H1 (cell line): ENCODE results near the gene APLP1. TPM values are rescaled to one million over a fixed set of nuclear protein-coding genes. Genes with fewer than 3 reads are reported as not detected.

Source experiments
- CTCF ChIA-PET: fragments of 300-600 bp; sonication (Branson Sonifier 250); formaldehyde crosslinking; loops from one replicate; lab custom pipeline; 2021; ENCODE audit not compliant: partially characterized antibody; lab: Charles Lee
- POLR2A ChIA-PET: fragments of 300-600 bp; sonication (Branson Sonifier 250); formaldehyde crosslinking; loops from one replicate; lab custom pipeline; 2021; ENCODE audit warnings: inconsistent platforms; ENCODE audit not compliant: partially characterized antibody; lab: Charles Lee
- DNase-seq, 2 experiments: peaks; one replicate each; pipeline versions ENCODE4 v3.0.0 to v3.0.0-alpha.2; 2010 to 2022; ENCODE audit warnings: low spot score in 2 of 2, low read depth in 1 of 2, mixed read lengths in 1 of 2
- FAIRE-seq: peaks from 2 replicates; lab custom pipeline; 2011; peaks lifted over from hg19 to GRCh38; lab: Jason Lieb, UNC
- H2AFZ ChIP-seq: 2 replicates; pipeline ENCODE4 v1.8.1; 2012; ENCODE audit warnings: low read length, inconsistent platforms
- H2AK5ac ChIP-seq: 2 replicates; pipeline ENCODE4 v1.6.1; 2013; ENCODE audit warnings: low read depth, low read length
- H2BK120ac ChIP-seq: replicated peaks from 2 replicates; pipeline ENCODE3; 2013; ENCODE audit warnings: low read depth, low read length, inconsistent platforms
- H2BK12ac ChIP-seq: 2 replicates; pipeline ENCODE4 v1.6.1; 2013; ENCODE audit warnings: low read depth, low read length
- H2BK15ac ChIP-seq: 2 replicates; pipeline ENCODE4 v1.6.1; 2013; ENCODE audit warnings: low read length
- H2BK20ac ChIP-seq: 2 replicates; pipeline ENCODE4 v1.6.1; 2013; ENCODE audit warnings: low read length
- H2BK5ac ChIP-seq: 2 replicates; pipeline ENCODE4 v1.6.1; 2013; ENCODE audit warnings: low read depth, low read length
- H3K14ac ChIP-seq: 2 replicates; pipeline ENCODE4 v1.6.1; 2013; ENCODE audit warnings: inconsistent platforms; ENCODE audit not compliant: insufficient read length
- H3K18ac ChIP-seq: 2 replicates; pipeline ENCODE4 v1.6.1; 2013; ENCODE audit warnings: low read length; ENCODE audit errors: extremely low read depth
- H3K23ac ChIP-seq: 2 replicates; pipeline ENCODE4 v1.6.1; 2013; ENCODE audit warnings: inconsistent platforms; ENCODE audit not compliant: insufficient read length
- H3K23me2 ChIP-seq: 2 replicates; pipeline ENCODE4 v1.6.1; 2013; ENCODE audit warnings: low read depth, low read length
- H3K27ac ChIP-seq: 2 replicates; pipeline ENCODE4 v1.6.1; 2011; ENCODE audit warnings: low read depth, low read length, inconsistent platforms
- H3K27me3 ChIP-seq, 4 experiments: replicated peaks in 1 of 4; 1 replicate in 1 of 4; 2 replicates in 3 of 4; pipeline versions ENCODE4 v1.6.1 to v1.8.1; 2011 to 2013; ENCODE audit warnings: low read length in 3 of 4, mild to moderate bottlenecking in 3 of 4, inconsistent platforms in 2 of 4, mixed read lengths in 2 of 4, moderate library complexity in 1 of 4; ENCODE audit not compliant: control insufficient read depth in 3 of 4, insufficient read depth in 3 of 4; ENCODE audit errors: extremely low read depth in 1 of 4
- H3K36me3 ChIP-seq, 4 experiments: 2 replicates each; pipeline versions ENCODE4 v1.6.1 to v1.8.1; 2011 to 2013; ENCODE audit warnings: mild to moderate bottlenecking in 4 of 4, low read length in 3 of 4, moderate library complexity in 2 of 4, control low read depth in 1 of 4, inconsistent platforms in 1 of 4; ENCODE audit not compliant: insufficient read depth in 4 of 4, control insufficient read depth in 2 of 4
- H3K4ac ChIP-seq: replicated peaks from 2 replicates; pipeline ENCODE3; 2013; ENCODE audit warnings: low read length, low read depth, mixed read lengths, inconsistent platforms; ENCODE audit not compliant: insufficient read length
- H3K4me1 ChIP-seq, 4 experiments: replicated peaks in 1 of 4; 1 replicate in 1 of 4; 2 replicates in 3 of 4; pipeline versions ENCODE4 v1.6.1 to v1.8.1; 2011 to 2013; ENCODE audit warnings: low read length in 3 of 4, inconsistent platforms in 2 of 4, mixed read lengths in 1 of 4; ENCODE audit not compliant: insufficient read depth in 4 of 4, control insufficient read depth in 3 of 4
- H3K4me2 ChIP-seq, 2 experiments: 2 replicates each; pipeline versions ENCODE4 v1.6.1 to v1.8.1; 2011 to 2013; ENCODE audit warnings: low read depth in 2 of 2, low read length in 2 of 2, control low read depth in 1 of 2, inconsistent platforms in 1 of 2, mild to moderate bottlenecking in 1 of 2; ENCODE audit not compliant: insufficient read depth in 1 of 2
- H3K4me3 ChIP-seq, 4 experiments: fragments of 200-600, 300-600 bp in 1 of 4; sonication (generic), shearing (Covaris generic), sonication (Bioruptor Twin) in 1 of 4; 2 replicates each; pipeline versions ENCODE4 v1.5.1 to v1.8.1; 2011 to 2016; ENCODE audit warnings: low read length in 4 of 4, low read depth in 3 of 4, control low read depth in 2 of 4, inconsistent platforms in 2 of 4, mild to moderate bottlenecking in 2 of 4, mixed read lengths in 1 of 4, moderate library complexity in 1 of 4; ENCODE audit not compliant: insufficient read depth in 2 of 4; ENCODE audit errors: extremely low read depth in 1 of 4
- H3K56ac ChIP-seq: replicated peaks from 2 replicates; pipeline ENCODE3; 2013; ENCODE audit warnings: low read depth, mild to moderate bottlenecking, mixed read lengths, low read length, inconsistent platforms; ENCODE audit not compliant: insufficient read length
- H3K79me1 ChIP-seq: 2 replicates; pipeline ENCODE4 v1.6.1; 2013; ENCODE audit warnings: low read depth, low read length, control low read depth
- H3K79me2 ChIP-seq, 2 experiments: 2 replicates each; pipeline versions ENCODE4 v1.6.1 to v1.8.1; 2012 to 2013; ENCODE audit warnings: low read length in 2 of 2, mild to moderate bottlenecking in 2 of 2, inconsistent platforms in 1 of 2; ENCODE audit not compliant: insufficient read depth in 2 of 2, control insufficient read depth in 1 of 2
- H3K9ac ChIP-seq, 4 experiments: replicated peaks in 1 of 4; 1 replicate in 1 of 4; 2 replicates in 3 of 4; pipeline versions ENCODE4 v1.6.1 to v1.8.1; 2011 to 2013; ENCODE audit warnings: low read depth in 3 of 4, low read length in 3 of 4, control low read depth in 2 of 4, mild to moderate bottlenecking in 2 of 4, moderate library complexity in 2 of 4, inconsistent platforms in 1 of 4; ENCODE audit errors: extremely low read depth in 1 of 4
- H3K9me3 ChIP-seq, 2 experiments: 2 replicates each; pipeline versions ENCODE4 v1.6.1 to v1.8.1; 2012 to 2013; ENCODE audit warnings: mild to moderate bottlenecking in 2 of 2, moderate library complexity in 2 of 2, control low read depth in 1 of 2, inconsistent platforms in 1 of 2, low read depth in 1 of 2, low read length in 1 of 2, mixed read lengths in 1 of 2; ENCODE audit not compliant: insufficient read depth in 2 of 2
- H4K20me1 ChIP-seq, 2 experiments: replicated peaks in 1 of 2; 2 replicates each; pipeline versions ENCODE3 to v1.8.1; 2011 to 2013; ENCODE audit warnings: inconsistent platforms in 2 of 2, low read length in 2 of 2, mild to moderate bottlenecking in 1 of 2; ENCODE audit not compliant: insufficient read depth in 2 of 2, control insufficient read depth in 1 of 2
- H4K5ac ChIP-seq: 2 replicates; pipeline ENCODE4 v1.6.1; 2013; ENCODE audit warnings: low read length, low read depth, mixed read lengths, inconsistent platforms; ENCODE audit not compliant: insufficient read length
- H4K8ac ChIP-seq: 2 replicates; pipeline ENCODE4 v1.8.0; 2013; ENCODE audit warnings: mild to moderate bottlenecking, moderate library complexity, low read length, inconsistent platforms; ENCODE audit not compliant: insufficient read depth; ENCODE audit errors: extremely low read depth
- H4K91ac ChIP-seq: replicated peaks from 2 replicates; pipeline ENCODE3; 2013; ENCODE audit warnings: low read length, mixed read lengths, inconsistent platforms; ENCODE audit not compliant: insufficient read length
- BRCA1 ChIP-seq: IDR thresholded peaks from 2 replicates; pipeline ENCODE4 v1.6.1; 2012; ENCODE audit warnings: low read depth, low read length, improper control_type of control experiment
- SRF ChIP-seq: IDR thresholded peaks from 2 replicates; pipeline ENCODE4 v1.6.1; 2011; ENCODE audit warnings: mild to moderate bottlenecking, low read depth, low read length, moderate library complexity
- TCF12 ChIP-seq: IDR thresholded peaks from 2 replicates; pipeline ENCODE4 v1.6.1; 2011; ENCODE audit warnings: low read depth, mild to moderate bottlenecking, low read length
- USF2 ChIP-seq: IDR thresholded peaks from 2 replicates; pipeline ENCODE4 v1.6.1; 2011; ENCODE audit warnings: low read length, improper control_type of control experiment
- WGBS, 2 experiments: shearing (Covaris generic) in 1 of 2; methylation state at CpG; one replicate each; pipeline versions ENCODE4 v1.1.6 to v1.1.7; 2013 to 2015; ENCODE audit warnings: low lambda C conversion rate in 2 of 2, mixed read lengths in 2 of 2, inconsistent platforms in 1 of 2, low coverage in 1 of 2, missing lambda C conversion rate in 1 of 2; ENCODE audit not compliant: insufficient replicate concordance in 2 of 2, insufficient coverage in 1 of 2, insufficient read length in 1 of 2; ENCODE audit errors: extremely low coverage in 1 of 2, missing lambda C conversion rate in 1 of 2; 5-methylcytosine and 5-hydroxymethylcytosine counted together
- polyA plus RNA-seq, 7 experiments: library from polyadenylated mRNA; depleted of rRNA in 3 of 7; stranded (reverse) in 5 of 7; unstranded in 2 of 7; fragments of >200 nt in 5 of 7; fragments of 200-250 nt in 2 of 7; gene quantifications; 1 replicate in 5 of 7; 2 replicates in 1 of 7; 4 replicates in 1 of 7; pipeline versions ENCODE4 v1.2.1 to v1.2.3, GENCODE V29; 2011 to 2013; ENCODE audit warnings: missing spikeins in 2 of 7, mixed read lengths in 2 of 7
- total RNA-seq: library from RNA; stranded (reverse); fragmentation: NEBNext Ultra II Directional; extraction: Animal tissue kit (Norgen Biotek cat#: 25700); gene quantifications from 2 replicates; pipeline ENCODE4 v1.2.1, GENCODE V29; 2021

Gene APLP1
- total and polyA plus RNA-seq, 2 of the 8 experiments (the other 6 are each of a cell fraction or from before 2014, with no cell fraction given), result 19.9 to 22.0 TPM

- H3K4ac ChIP-seq, result no peak overlapping the region
- no peak overlapping the region for H4K5ac ChIP-seq
- H4K8ac ChIP-seq, result no peak overlapping the region
- H3K79me2 ChIP-seq, result no peaks in the 10 kb centered on the region
- H4K20me1 ChIP-seq, result peaks cover 0 to 6% of the 10 kb centered on the region in 2 experiments
- no peak overlapping the region for H4K91ac ChIP-seq
- H3K9me3 ChIP-seq, result no peaks in the 10 kb centered on the region
- H3K4me1 ChIP-seq, result no peaks in the 10 kb centered on the region
- H3K79me1 ChIP-seq, result no peaks in the 10 kb centered on the region
- TF ChIP-seq TCF12 (no peak), SRF (no peak), USF2 (no peak), BRCA1 (no peak)
- no peak overlapping the region for H3K14ac ChIP-seq
- no peak overlapping the region for H3K4me3 ChIP-seq
- no peak for DNase-seq
- no peak overlapping the region for H2AFZ ChIP-seq
- no peaks in the 10 kb centered on the region for H3K23me2 ChIP-seq
- POLR2A ChIA-PET, result interaction anchor here (1.1 to 1.2 kb wide), 2 partner anchors 8 to 280 kb away, joined by 3 to 4 read pairs; no protein-coding TSS in a partner anchor
- no peak for FAIRE-seq
- peaks cover 12 to 31% (median 22%) of the 10 kb centered on the region in 4 experiments for H3K36me3 ChIP-seq
- no peak overlapping the region for H3K23ac ChIP-seq
- no peak overlapping the region for H3K27ac ChIP-seq
- H2BK20ac ChIP-seq, result no peak overlapping the region
- 95% methylated on average over 9 of the region's 9 CpGs; no CpG with 5 or more reads in 1 of the 2 experiments for WGBS, 2 experiments
- no peak overlapping the region for H2BK5ac ChIP-seq
- no peaks in the 10 kb centered on the region for H3K27me3 ChIP-seq
- no peak overlapping the region for H3K18ac ChIP-seq
- no peak overlapping the region for H2AK5ac ChIP-seq
- no peak overlapping the region for H3K56ac ChIP-seq
- no peak overlapping the region for H3K9ac ChIP-seq
- H2BK12ac ChIP-seq, result no peak overlapping the region
- H2BK120ac ChIP-seq, result no peak overlapping the region
- CTCF ChIA-PET, result interaction anchor here (1.0 to 1.8 kb wide), 5 partner anchors 17 to 65 kb away, joined by 3 to 5 read pairs (median 3); partner anchors contain the start of gene TYROBP
- H2BK15ac ChIP-seq, result no peak overlapping the region
- H3K4me2 ChIP-seq, result no peak overlapping the region
Observed at GRCh38 chr19:35888398-35888797, 20.0 kb downstream of the APLP1 start.
